Upper lobe of left lung (tissue), 6 donors: ENCODE results near the gene WDR3. TPM values are rescaled to one million over a fixed set of nuclear protein-coding genes. Genes with fewer than 3 reads are reported as not detected.
"Not testable (repeated sequence)": the region's sequence is repeated elsewhere in the genome, so short reads cannot be mapped to it uniquely, and the experiment has no call there.

Experiments
- ATAC-seq, 2 donors: fragments of 200-7000 bp; cut with Tn5 transposase; one replicate each; pipeline ENCODE4 v1.9.1; 2022; ENCODE audit warnings: mild to moderate bottlenecking in 2 of 2, moderate library complexity in 2 of 2; ENCODE audit not compliant: low FRiP score in 2 of 2
- DNase-seq, 2 donors: peaks; one replicate each; pipeline ENCODE4 v3.0.0-alpha.2; 2019 to 2020
- H3K27ac ChIP-seq, 4 donors: fragments of 200-600 bp; sonication (generic); one replicate each; pipeline ENCODE4 v1.5.1; 2016 to 2019
- H3K27me3 ChIP-seq, 4 donors: fragments of 200-600 bp; sonication (generic); one replicate each; pipeline ENCODE4 v1.5.1; 2017 to 2019
- H3K36me3 ChIP-seq, 4 donors: fragments of 200-600 bp; sonication (generic); one replicate each; pipeline ENCODE4 v1.5.1; 2016 to 2019
- H3K4me1 ChIP-seq, 4 donors: fragments of 200-600 bp; sonication (generic); one replicate each; pipeline ENCODE4 v1.5.1; 2018 to 2019
- H3K4me3 ChIP-seq, 4 donors: fragments of 200-600 bp; sonication (generic); one replicate each; pipeline ENCODE4 v1.5.1; 2017 to 2019; ENCODE audit warnings: mild to moderate bottlenecking in 2 of 4, moderate library complexity in 1 of 4
- H3K9me3 ChIP-seq, 4 donors: fragments of 200-600 bp; sonication (generic); one replicate each; pipeline ENCODE4 v1.5.1; 2018 to 2019
- EP300 ChIP-seq, 4 donors: sonication (generic); formaldehyde crosslinking; IDR thresholded peaks; one replicate each; pipeline ENCODE4 v1.5.1; 2017; ENCODE audit warnings: antibody characterized with exemption in 4 of 4, control low read depth in 2 of 4
- POLR2A ChIP-seq, 4 donors: fragments of 450-650 bp; IDR thresholded peaks; one replicate each; pipeline ENCODE4 v1.5.1; 2016 to 2017; ENCODE audit warnings: antibody characterized with exemption in 4 of 4, mild to moderate bottlenecking in 2 of 4
- POLR2AphosphoS5 ChIP-seq, 2 donors: sonication (generic); formaldehyde crosslinking; IDR thresholded peaks; one replicate each; pipeline ENCODE4 v1.5.1; 2017; ENCODE audit warnings: antibody characterized with exemption in 2 of 2
- WGBS, 2 donors: methylation state at CpG; one replicate each; pipeline ENCODE4 v1.1.5; 2017 to 2018; 5-methylcytosine and 5-hydroxymethylcytosine counted together
- total RNA-seq, 6 donors: library from RNA; depleted of rRNA in 4 of 6; stranded (reverse); fragments of >200 nt in 4 of 6; gene quantifications; one replicate each; pipeline versions ENCODE4 v1.1.0 to v1.2.1, GENCODE V29; 2016 to 2021
- TF ChIP-seq, protein P1 (sequence below), 6 experiments: fragments of 450-650 bp in 4 of 6; fragments of 200-600 bp in 2 of 6; sonication (generic) in 2 of 6; IDR thresholded peaks; one replicate each; pipeline ENCODE4 v1.5.1; 2016 to 2019; ENCODE audit warnings: antibody characterized with exemption in 6 of 6
- donor health status: DM: no; HTN: no; CAD: no; lungs with moderate emphysema.
- donor health status: DM: no; HTN: yes; CAD: no; lungs with severe emphysema.

WDR3 gene
- total RNA-seq, 6 donors from 2014 or later = 2.3 to 17.7 (median 11.3) TPM

DNA sequence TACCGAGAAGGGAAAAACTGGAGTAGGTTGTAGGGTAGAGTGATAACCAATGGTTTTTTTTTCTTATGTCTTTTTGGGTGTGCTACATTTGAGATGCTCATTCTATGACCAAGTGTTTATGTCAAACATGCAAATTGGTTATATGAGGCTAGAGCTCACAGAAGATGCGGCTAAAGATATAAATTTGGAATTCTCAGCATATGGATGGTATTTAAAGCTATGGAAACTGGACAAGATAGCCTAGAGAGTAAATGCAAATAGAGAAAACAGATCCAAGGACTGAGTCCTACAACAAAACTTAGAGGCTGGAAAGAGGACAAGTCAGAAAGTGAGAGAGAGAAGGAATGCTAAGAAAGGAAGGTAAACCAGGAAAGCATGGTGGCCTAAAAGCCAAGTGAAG lies 7.5 kb upstream of the WDR3 start:
- Histone ChIP-seq H3K9me3 (no peaks in the 10 kb centered on the region), H3K27me3 (no peaks in the 10 kb centered on the region), H3K4me1 (peaks cover 0 to 14% (median 5%) of the 10 kb centered on the region in 4 donors), H3K27ac (no peak overlapping the region), H3K4me3 (no peak overlapping the region), H3K36me3 (peaks cover 0 to 30% (median 13%) of the 10 kb centered on the region in 4 donors)
- ATAC-seq (no peak), DNase-seq (no peak)
- TF ChIP-seq POLR2AphosphoS5 (IDR thresholded peaks at IDR 0.05) (no peak), EP300 (IDR thresholded peaks at IDR 0.05) (no peak), POLR2A (IDR thresholded peaks at IDR 0.05) (no peak)
- TF ChIP-seq, protein P1, sequence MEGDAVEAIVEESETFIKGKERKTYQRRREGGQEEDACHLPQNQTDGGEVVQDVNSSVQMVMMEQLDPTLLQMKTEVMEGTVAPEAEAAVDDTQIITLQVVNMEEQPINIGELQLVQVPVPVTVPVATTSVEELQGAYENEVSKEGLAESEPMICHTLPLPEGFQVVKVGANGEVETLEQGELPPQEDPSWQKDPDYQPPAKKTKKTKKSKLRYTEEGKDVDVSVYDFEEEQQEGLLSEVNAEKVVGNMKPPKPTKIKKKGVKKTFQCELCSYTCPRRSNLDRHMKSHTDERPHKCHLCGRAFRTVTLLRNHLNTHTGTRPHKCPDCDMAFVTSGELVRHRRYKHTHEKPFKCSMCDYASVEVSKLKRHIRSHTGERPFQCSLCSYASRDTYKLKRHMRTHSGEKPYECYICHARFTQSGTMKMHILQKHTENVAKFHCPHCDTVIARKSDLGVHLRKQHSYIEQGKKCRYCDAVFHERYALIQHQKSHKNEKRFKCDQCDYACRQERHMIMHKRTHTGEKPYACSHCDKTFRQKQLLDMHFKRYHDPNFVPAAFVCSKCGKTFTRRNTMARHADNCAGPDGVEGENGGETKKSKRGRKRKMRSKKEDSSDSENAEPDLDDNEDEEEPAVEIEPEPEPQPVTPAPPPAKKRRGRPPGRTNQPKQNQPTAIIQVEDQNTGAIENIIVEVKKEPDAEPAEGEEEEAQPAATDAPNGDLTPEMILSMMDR (IDR thresholded peaks at IDR 0.05) = no peak
- 96% methylated on average over 2 of the region's 2 CpGs for WGBS, 2 donors

GRCh38 chr1:117922717-117923116 lies 6.8 kb upstream of the WDR3 start:
- DNase-seq, H3K4me3 ChIP-seq, H3K27me3 ChIP-seq, ATAC-seq, H3K27ac ChIP-seq, H3K9me3 ChIP-seq: not testable (repeated sequence)
- Histone ChIP-seq H3K4me1 (peaks cover 1 to 21% (median 10%) of the 10 kb centered on the region in 4 donors), H3K36me3 (peaks cover 0 to 24% (median 8%) of the 10 kb centered on the region in 4 donors)
- 69 to 90% methylated on average over 3 to 6 of the region's 7 CpGs for WGBS, 2 donors

DNA sequence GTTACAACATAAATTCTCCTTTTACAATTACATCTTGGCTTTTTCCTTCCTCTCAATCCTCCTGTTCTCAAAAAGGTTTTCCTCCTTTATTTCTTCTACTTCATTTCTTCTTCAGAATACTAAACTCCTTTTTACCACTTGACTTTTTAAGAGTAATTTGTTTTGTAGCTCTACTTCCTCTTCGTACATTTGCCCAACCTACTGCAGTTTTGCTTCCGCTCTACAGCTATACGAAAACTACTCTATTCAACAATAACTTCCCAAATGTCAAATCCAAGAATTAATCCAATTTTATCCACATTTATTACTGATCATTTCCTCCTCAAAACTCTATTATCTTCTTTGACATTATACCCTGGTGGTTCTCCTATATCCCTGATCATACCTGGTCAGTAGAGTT lies 3.6 kb upstream of the WDR3 start:
- no peak for ATAC-seq
- Histone ChIP-seq H3K4me1 (peaks cover 18 to 45% (median 30%) of the 10 kb centered on the region in 4 donors), H3K27me3 (no peaks in the 10 kb centered on the region), H3K9me3 (no peaks in the 10 kb centered on the region), H3K36me3 (no peaks in the 10 kb centered on the region), H3K27ac (no peak overlapping the region), H3K4me3 (no peak overlapping the region)
- no peak for DNase-seq
- WGBS, 2 donors = 73 to 78% methylated on average over 3 of the region's 3 CpGs
- TF ChIP-seq POLR2A (IDR thresholded peaks at IDR 0.05) = no peak
- TF ChIP-seq, protein P1 (IDR thresholded peaks at IDR 0.05) = no peak
- no peak for TF ChIP-seq EP300 (IDR thresholded peaks at IDR 0.05)
- TF ChIP-seq POLR2AphosphoS5 (IDR thresholded peaks at IDR 0.05) = no peak

GRCh38 chr1:117928881-117929342 lies 627 bp upstream of the WDR3 start:
- Histone ChIP-seq H3K4me1 (peaks cover 28 to 52% (median 34%) of the 10 kb centered on the region in 4 donors), H3K27ac (peak overlapping the region; percentile 87 to 92 (median 92)), H3K36me3 (peaks cover 0 to under 1% (median 0%) of the 10 kb centered on the region in 4 donors), H3K27me3 (no peaks in the 10 kb centered on the region), H3K4me3 (peak overlapping the region; percentile 63 to 87 (median 81)), H3K9me3 (no peaks in the 10 kb centered on the region)
- DNase-seq = peak in 1 of 2 donors; percentile 76
- TF ChIP-seq EP300 (IDR thresholded peaks at IDR 0.05) = no peak
- peak; percentile 55 to 68 for TF ChIP-seq POLR2AphosphoS5 (IDR thresholded peaks at IDR 0.05)
- TF ChIP-seq, protein P1 (IDR thresholded peaks at IDR 0.05) = peak in 1 of 6 experiments; percentile 17
- WGBS, 2 donors = 0 to 3% methylated on average over 7 to 24 of the region's 24 CpGs
- ATAC-seq = peak; percentile 89 to 92

DNA sequence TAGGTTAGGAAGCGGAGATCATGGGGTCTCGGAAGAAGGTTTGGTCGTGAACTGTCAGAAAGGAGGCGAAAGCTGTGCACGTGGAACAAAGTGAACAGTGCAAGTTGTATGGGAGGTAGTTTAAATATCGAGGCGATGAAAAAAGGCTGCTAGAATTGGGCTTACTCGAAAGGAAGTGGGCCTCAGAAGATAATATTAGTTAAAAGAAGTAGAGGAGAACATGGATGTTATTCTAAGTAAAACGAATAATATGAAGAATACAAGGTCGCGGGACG lies 571 bp downstream of the WDR3 start:
- ATAC-seq (no peak), DNase-seq (no peak)
- H3K4me1 ChIP-seq = peaks cover 28 to 52% (median 34%) of the 10 kb centered on the region in 4 donors
- peak overlapping the region in 3 of 4 donors; percentile 87 to 92 (median 92) for H3K27ac ChIP-seq
- 1% methylated on average over 12 of the region's 12 CpGs for WGBS, 2 donors
- TF ChIP-seq POLR2AphosphoS5 (IDR thresholded peaks at IDR 0.05) (no peak), EP300 (IDR thresholded peaks at IDR 0.05) (no peak), POLR2A (IDR thresholded peaks at IDR 0.05) (no peak)
- TF ChIP-seq, protein P1 (IDR thresholded peaks at IDR 0.05) = no peak
- H3K4me3 ChIP-seq = peak overlapping the region; percentile 63 to 87 (median 81)
- H3K36me3 ChIP-seq = peaks cover 0 to 12% (median 2%) of the 10 kb centered on the region in 4 donors
- no peaks in the 10 kb centered on the region for H3K9me3 ChIP-seq
- H3K27me3 ChIP-seq = no peaks in the 10 kb centered on the region
